IMR-90 (cell line): Measurements from ENCODE around the gene ADGRA3. TPM values are rescaled to one million over a fixed set of nuclear protein-coding genes. Genes with fewer than 3 reads are reported as not detected.

Experiments used
- ATAC-seq: fragments of 200-7000 bp; cut with Tn5 transposase; 2 replicates; pipeline ENCODE4 v1.9.1; 2020; ENCODE audit warnings: low read depth, mild to moderate bottlenecking, moderate library complexity
- BruUV-seq: library from RNA; stranded (reverse); fragments of 400-500 nt; replicated peaks from 2 replicates; lab custom pipeline; 2021; lab: Mats Ljungman, UMichigan
- CTCF ChIA-PET: fragments of 300-600 bp; formaldehyde crosslinking; extraction: SDS; loops from one replicate; lab custom pipeline; 2021; ENCODE audit warnings: antibody characterized with exemption; lab: Yijun Ruan, JAX
- POLR2A ChIA-PET: fragments of 300-600 bp; sonication (Branson Sonifier 250); formaldehyde crosslinking; loops from one replicate; lab custom pipeline; 2022; ENCODE audit warnings: antibody characterized with exemption; ENCODE audit not compliant: unreplicated experiment; lab: Charles Lee
- DNase-seq: peaks from one replicate; pipeline ENCODE4 v3.0.0; 2013
- H2AFZ ChIP-seq: replicated peaks from 2 replicates; pipeline ENCODE3; 2013; ENCODE audit warnings: low read length, mild to moderate bottlenecking; ENCODE audit not compliant: poor library complexity
- H2AK5ac ChIP-seq: 2 replicates; pipeline ENCODE4 v1.6.1; 2013; ENCODE audit warnings: low read depth, low read length, inconsistent platforms
- H2AK9ac ChIP-seq: replicated peaks from 2 replicates; pipeline ENCODE3; 2013; ENCODE audit warnings: mild to moderate bottlenecking, low read depth, low read length, moderate library complexity; ENCODE audit not compliant: poor library complexity
- H2BK120ac ChIP-seq: 2 replicates; pipeline ENCODE4 v1.6.1; 2013; ENCODE audit warnings: low read depth, low read length, inconsistent platforms
- H2BK15ac ChIP-seq: 3 replicates; pipeline ENCODE4 v1.6.1; 2013; ENCODE audit warnings: low read depth, low read length, inconsistent platforms
- H2BK20ac ChIP-seq: 2 replicates; pipeline ENCODE4 v1.6.1; 2013; ENCODE audit warnings: low read depth, mild to moderate bottlenecking, inconsistent platforms, low read length, moderate library complexity
- H2BK5ac ChIP-seq: 2 replicates; pipeline ENCODE4 v1.6.1; 2013; ENCODE audit warnings: mild to moderate bottlenecking, low read depth, low read length, inconsistent platforms; ENCODE audit not compliant: poor library complexity, severe bottlenecking
- H3K14ac ChIP-seq: replicated peaks from 2 replicates; pipeline ENCODE4 v1.6.1; 2013; ENCODE audit warnings: low read depth, low read length, inconsistent platforms
- H3K18ac ChIP-seq: 2 replicates; pipeline ENCODE4 v1.6.1; 2013; ENCODE audit warnings: low read depth, low read length, control low read depth
- H3K23ac ChIP-seq: 2 replicates; pipeline ENCODE4 v1.6.1; 2013; ENCODE audit warnings: low read depth, low read length, inconsistent platforms
- H3K27ac ChIP-seq: 2 replicates; pipeline ENCODE4 v1.5.1; 2013; ENCODE audit warnings: mild to moderate bottlenecking, control low read depth, low read length; ENCODE audit not compliant: insufficient read depth
- H3K27me3 ChIP-seq: 2 replicates; pipeline ENCODE4 v1.6.1; 2013; ENCODE audit warnings: low read length; ENCODE audit not compliant: control insufficient read depth, insufficient read depth
- H3K36me3 ChIP-seq: 2 replicates; pipeline ENCODE4 v1.6.1; 2013; ENCODE audit warnings: low read length, mixed read lengths; ENCODE audit not compliant: control insufficient read depth, insufficient read depth
- H3K4ac ChIP-seq: 2 replicates; pipeline ENCODE4 v1.6.1; 2013; ENCODE audit warnings: low read depth, low read length, inconsistent platforms
- H3K4me1 ChIP-seq: 2 replicates; pipeline ENCODE4 v1.6.1; 2013; ENCODE audit warnings: low read length, mixed read lengths; ENCODE audit not compliant: control insufficient read depth, insufficient read depth
- H3K4me2 ChIP-seq: 2 replicates; pipeline ENCODE4 v1.6.1; 2013; ENCODE audit warnings: low read depth, mild to moderate bottlenecking, control low read depth, low read length, moderate library complexity
- H3K4me3 ChIP-seq: 2 replicates; pipeline ENCODE4 v1.5.1; 2013; ENCODE audit warnings: low read depth, mild to moderate bottlenecking, control low read depth, low read length, moderate library complexity; ENCODE audit not compliant: insufficient read depth
- H3K56ac ChIP-seq: 2 replicates; pipeline ENCODE4 v1.6.1; 2013; ENCODE audit warnings: low read length, inconsistent platforms; ENCODE audit not compliant: insufficient read depth; ENCODE audit errors: extremely low read depth
- H3K79me1 ChIP-seq, 2 experiments: 2 replicates each; pipeline ENCODE4 v1.6.1; 2013; ENCODE audit warnings: low read length in 2 of 2, inconsistent platforms in 1 of 2, low read depth in 1 of 2
- H3K9ac ChIP-seq: 2 replicates; pipeline ENCODE4 v1.6.1; 2013; ENCODE audit warnings: low read depth, low read length, control low read depth
- H3K9me1 ChIP-seq: 2 replicates; pipeline ENCODE4 v1.6.1; 2013; ENCODE audit warnings: low read length, inconsistent platforms; ENCODE audit not compliant: insufficient read depth
- H3K9me3 ChIP-seq: 2 replicates; pipeline ENCODE4 v1.6.1; 2013; ENCODE audit warnings: low read length; ENCODE audit not compliant: control insufficient read depth, insufficient read depth
- H4K20me1 ChIP-seq: 2 replicates; pipeline ENCODE4 v1.6.1; 2013; ENCODE audit warnings: low read length, inconsistent platforms; ENCODE audit not compliant: insufficient read depth
- H4K5ac ChIP-seq: 2 replicates; pipeline ENCODE4 v1.6.1; 2013; ENCODE audit warnings: mild to moderate bottlenecking, low read depth, low read length, control low read depth
- H4K8ac ChIP-seq, 2 experiments: 2 replicates each; pipeline ENCODE4 v1.6.1; 2013; ENCODE audit warnings: low read depth in 2 of 2, low read length in 2 of 2, control low read depth in 1 of 2, inconsistent platforms in 1 of 2
- H4K91ac ChIP-seq: 2 replicates; pipeline ENCODE4 v1.6.1; 2013; ENCODE audit warnings: low read depth, low read length, inconsistent platforms; ENCODE audit not compliant: insufficient read depth
- BHLHE40 ChIP-seq: fragments of 150-350 bp; IDR thresholded peaks from 2 replicates; pipeline ENCODE4 v1.6.1; 2016; ENCODE audit warnings: mild to moderate bottlenecking, low read depth, low read length
- CEBPB ChIP-seq: IDR thresholded peaks from 2 replicates; pipeline ENCODE4 v1.6.1; 2012; ENCODE audit warnings: low read depth, low read length, improper control_type of control experiment
- CHD1 ChIP-seq: IDR thresholded peaks from 2 replicates; pipeline ENCODE4 v1.6.1; 2012; ENCODE audit warnings: low read depth, low read length, improper control_type of control experiment
- CTCF ChIP-seq: conservative IDR thresholded peaks from 2 replicates; pipeline ENCODE4 v1.5.1; 2012; ENCODE audit warnings: mild to moderate bottlenecking, low read depth, low read length, improper control_type of control experiment
- FOS ChIP-seq: fragments of 150-350 bp; IDR thresholded peaks from 2 replicates; pipeline ENCODE4 v1.6.1; 2016; ENCODE audit warnings: low read depth, low read length
- MAFK ChIP-seq: IDR thresholded peaks from 2 replicates; pipeline ENCODE4 v1.6.1; 2012; ENCODE audit warnings: low read depth, low read length, improper control_type of control experiment
- MXI1 ChIP-seq: IDR thresholded peaks from 2 replicates; pipeline ENCODE4 v1.6.1; 2012; ENCODE audit warnings: low read depth, mild to moderate bottlenecking, low read length, moderate library complexity, borderline replicate concordance
- NFE2L2 ChIP-seq: fragments of 150-350 bp; IDR thresholded peaks from 2 replicates; pipeline ENCODE4 v1.6.1; 2016; ENCODE audit warnings: low read depth, mild to moderate bottlenecking, low read length
- POLR2A ChIP-seq: IDR thresholded peaks from 2 replicates; pipeline ENCODE4 v1.6.1; 2012; ENCODE audit warnings: mild to moderate bottlenecking, low read depth, low read length
- RAD21 ChIP-seq: IDR thresholded peaks from 2 replicates; pipeline ENCODE4 v1.6.1; 2012; ENCODE audit warnings: low read length, improper control_type of control experiment
- RCOR1 ChIP-seq: IDR thresholded peaks from 2 replicates; pipeline ENCODE4 v1.6.1; 2012; ENCODE audit warnings: mild to moderate bottlenecking, low read length, improper control_type of control experiment; ENCODE audit not compliant: insufficient replicate concordance
- SMC3 ChIP-seq: fragments of 150-350 bp; IDR thresholded peaks from 2 replicates; pipeline ENCODE4 v1.6.1; 2016; ENCODE audit warnings: low read depth, mild to moderate bottlenecking, antibody characterized with exemption, low read length, moderate library complexity
- WGBS, 2 experiments: methylation state at CpG; one replicate each; pipeline versions ENCODE4 v1.1.5 to v1.1.7; 2013; ENCODE audit warnings: missing lambda C conversion rate in 2 of 2; ENCODE audit not compliant: insufficient read length in 1 of 2; ENCODE audit errors: extremely low coverage in 2 of 2; 5-methylcytosine and 5-hydroxymethylcytosine counted together
- dilution Hi-C: fragments of 300-500 bp; cut with HindIII; formaldehyde crosslinking; loops from one replicate; pipeline ENCODE4 v1.14.3; 2018; ENCODE audit warnings: low sequenced_read_pairs; ENCODE audit not compliant: unreplicated experiment
- in situ Hi-C: fragments of 300-500 bp; cut with MboI; formaldehyde crosslinking; loops from 3 replicates; pipeline ENCODE4 v1.14.3; 2019; ENCODE audit warnings: low sequenced_read_pairs, inconsistent platforms, mixed read lengths
- intact Hi-C: fragments of 100-400 bp; cut with micrococcal nuclease; formaldehyde crosslinking; loops from 2 replicates; pipeline ENCODE4 v1.10.0; 2022
- polyA plus RNA-seq, 3 experiments: library from polyadenylated mRNA; depleted of rRNA; stranded (reverse); fragments of >200 nt; gene quantifications; 2 replicates each; pipeline ENCODE4 v1.2.3, GENCODE V29; 2012; ENCODE audit warnings: low replicate concordance in 1 of 3
- total RNA-seq: library from RNA; depleted of rRNA; stranded (reverse); fragments of >200 nt; gene quantifications from 2 replicates; pipeline ENCODE4 v1.2.3, GENCODE V29; 2012
- TF ChIP-seq, protein P1 (sequence below): fragments of 150-350 bp; IDR thresholded peaks from 2 replicates; pipeline ENCODE4 v1.6.1; 2016; ENCODE audit warnings: low read depth, mild to moderate bottlenecking, low read length, moderate library complexity, borderline replicate concordance
- TF ChIP-seq, protein P2 (sequence below): fragments of 150-350 bp; IDR thresholded peaks from 2 replicates; pipeline ENCODE4 v1.6.1; 2017; ENCODE audit warnings: mild to moderate bottlenecking, antibody characterized with exemption, low read length, low read depth

The ADGRA3 gene
- total and polyA plus RNA-seq, 2 of the 4 experiments (the other 2 are of a cell fraction) = 20.1 to 28.0 TPM

- CTCF ChIA-PET = interaction anchor here (1.1 kb wide), 1 partner anchor 551 kb away, joined by 4 read pairs; no protein-coding TSS in a partner anchor
- Histone ChIP-seq H3K4me1 (no peaks in the 10 kb centered on the region), H4K8ac (no peak overlapping the region), H2AFZ (no peak overlapping the region), H3K4me3 (no peak overlapping the region), H3K14ac (no peak overlapping the region), H3K23ac (no peak overlapping the region), H3K79me1 (no peaks in the 10 kb centered on the region), H4K91ac (no peak overlapping the region), H3K27me3 (no peaks in the 10 kb centered on the region), H2BK20ac (no peak overlapping the region), H3K36me3 (no peaks in the 10 kb centered on the region), H2BK120ac (no peak overlapping the region), H2AK9ac (no peak overlapping the region), H3K9me1 (no peaks in the 10 kb centered on the region), H3K9ac (no peak overlapping the region), H4K20me1 (no peaks in the 10 kb centered on the region), H2AK5ac (no peak overlapping the region), H3K18ac (no peak overlapping the region), H2BK15ac (no peak overlapping the region), H3K4me2 (no peak overlapping the region), H3K27ac (no peak overlapping the region), H2BK5ac (no peak overlapping the region), H3K4ac (no peak overlapping the region), H3K9me3 (no peaks in the 10 kb centered on the region), H4K5ac (no peak overlapping the region), H3K56ac (no peak overlapping the region)
- BruUV-seq = no TSS peak
- dilution Hi-C loops (no loop called here), in situ Hi-C loops (no loop called here), intact Hi-C loops (no loop called here)
- POLR2A ChIA-PET = no interaction called here
- DNase-seq (no peak), ATAC-seq (no peak)
- no CpG with 5 or more reads among the region's 2 CpGs for WGBS, 2 experiments
- TF ChIP-seq SMC3 (no peak), BHLHE40 (no peak), CTCF (no peak), MAFK (no peak), CEBPB (no peak), MXI1 (no peak), RAD21 (no peak), FOS (no peak), POLR2A (no peak), NFE2L2 (no peak), RCOR1 (no peak), CHD1 (no peak)
- TF ChIP-seq, protein P1, sequence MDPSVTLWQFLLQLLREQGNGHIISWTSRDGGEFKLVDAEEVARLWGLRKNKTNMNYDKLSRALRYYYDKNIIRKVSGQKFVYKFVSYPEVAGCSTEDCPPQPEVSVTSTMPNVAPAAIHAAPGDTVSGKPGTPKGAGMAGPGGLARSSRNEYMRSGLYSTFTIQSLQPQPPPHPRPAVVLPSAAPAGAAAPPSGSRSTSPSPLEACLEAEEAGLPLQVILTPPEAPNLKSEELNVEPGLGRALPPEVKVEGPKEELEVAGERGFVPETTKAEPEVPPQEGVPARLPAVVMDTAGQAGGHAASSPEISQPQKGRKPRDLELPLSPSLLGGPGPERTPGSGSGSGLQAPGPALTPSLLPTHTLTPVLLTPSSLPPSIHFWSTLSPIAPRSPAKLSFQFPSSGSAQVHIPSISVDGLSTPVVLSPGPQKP = no peak
- TF ChIP-seq, protein P2, sequence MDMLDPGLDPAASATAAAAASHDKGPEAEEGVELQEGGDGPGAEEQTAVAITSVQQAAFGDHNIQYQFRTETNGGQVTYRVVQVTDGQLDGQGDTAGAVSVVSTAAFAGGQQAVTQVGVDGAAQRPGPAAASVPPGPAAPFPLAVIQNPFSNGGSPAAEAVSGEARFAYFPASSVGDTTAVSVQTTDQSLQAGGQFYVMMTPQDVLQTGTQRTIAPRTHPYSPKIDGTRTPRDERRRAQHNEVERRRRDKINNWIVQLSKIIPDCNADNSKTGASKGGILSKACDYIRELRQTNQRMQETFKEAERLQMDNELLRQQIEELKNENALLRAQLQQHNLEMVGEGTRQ = no peak
These were observed 172.3 kb downstream of the ADGRA3 start for GRCh38 chr4:22343606-22344005.
